Mucosa of descending colon (tissue), 3 donors: ENCODE results near the gene MAL. TPM values are rescaled to one million over a fixed set of nuclear protein-coding genes. Genes with fewer than 3 reads are reported as not detected.

ENCODE experiments used
- ATAC-seq: fragments of 200-7000 bp; cut with Tn5 transposase; one replicate; pipeline ENCODE4 v1.9.1; 2020; ENCODE audit warnings: mild to moderate bottlenecking, moderate library complexity
- DNase-seq, 3 donors: peaks; one replicate each; pipeline ENCODE4 v3.0.0-alpha.2; 2020
- H3K36me3 ChIP-seq: fragments of 200-600 bp; one replicate; pipeline ENCODE4 v1.8.0; 2021; ENCODE audit warnings: low read depth, mild to moderate bottlenecking
- H3K4me1 ChIP-seq: fragments of 200-600 bp; one replicate; pipeline ENCODE4 v1.8.0; 2021; ENCODE audit warnings: low read depth, mild to moderate bottlenecking
- H3K4me3 ChIP-seq: fragments of 200-600 bp; one replicate; pipeline ENCODE4 v1.8.0; 2021; ENCODE audit warnings: mild to moderate bottlenecking
- H3K9me3 ChIP-seq: fragments of 200-600 bp; one replicate; pipeline ENCODE4 v1.8.0; 2021; ENCODE audit warnings: mild to moderate bottlenecking
- intact Hi-C, 2 donors: fragments of 100-400 bp; cut with DNase I in 1 of 2; cut with micrococcal nuclease in 1 of 2; formaldehyde crosslinking; loops; one replicate each; pipeline versions ENCODE4 v1.11.0 to v1.11.1; 2022; cut with DNase I, micrococcal nuclease
- total RNA-seq, 3 donors: library from RNA; stranded (reverse); fragmentation: NEBNext Ultra II Directional in 2 of 3; extraction: Animal tissue kit (Norgen Biotek cat#: 25700) in 2 of 3; gene quantifications; one replicate each; pipeline versions ENCODE4 v1.2.1 to v1.2.4, GENCODE V29; 2021 to 2023
- TF ChIP-seq, protein P1 (sequence below): fragments of 200-600 bp; IDR thresholded peaks from one replicate; pipeline ENCODE4 v1.8.0; 2022; ENCODE audit warnings: antibody characterized with exemption, mild to moderate bottlenecking
- donor health status: DM: no; HTN: no; CAD: no; lungs with moderate emphysema.
- donor health status: DM: no; HTN: no; CAD: no.
- donor health status: DM: no; HTN: yes; CAD: no.

Gene MAL
- total RNA-seq, 3 donors from 2014 or later: 1.4 to 28.8 (median 2.8) TPM

DNA sequence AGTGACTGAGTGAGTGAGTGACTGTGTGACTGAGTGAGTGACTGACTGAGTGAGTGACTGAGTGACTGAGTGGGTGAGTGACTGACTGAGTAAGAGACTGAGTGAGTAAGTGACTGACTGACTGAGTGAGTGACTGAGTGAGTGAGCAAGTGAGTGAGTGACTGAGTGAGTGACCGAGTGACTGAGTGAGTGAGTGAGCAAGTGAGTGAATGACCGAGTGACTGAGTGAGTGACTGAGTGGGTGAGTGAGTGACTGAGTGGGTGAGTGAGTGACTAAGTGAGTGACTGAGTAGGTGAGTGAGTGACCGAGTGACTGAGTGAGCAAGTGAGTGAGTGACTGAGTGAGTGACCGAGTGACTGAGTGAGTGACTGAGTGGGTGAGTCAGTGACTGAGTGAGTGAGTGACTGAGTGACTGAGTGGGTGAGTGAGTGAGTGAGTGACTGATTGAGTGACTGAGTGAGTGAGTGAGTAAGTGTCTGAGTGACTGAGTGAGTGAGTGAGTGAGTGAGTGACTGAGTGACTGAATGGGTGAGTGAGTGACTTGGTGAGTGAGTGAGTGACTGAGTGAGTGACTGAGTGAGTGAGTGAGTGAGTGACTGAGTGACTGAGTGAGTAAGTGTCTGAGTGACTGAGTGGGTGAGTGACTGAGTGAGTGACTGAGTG lies 13.3 kb downstream of the MAL start:
- DNase-seq: no peak
- ATAC-seq: no peak
- TF ChIP-seq, protein P1, sequence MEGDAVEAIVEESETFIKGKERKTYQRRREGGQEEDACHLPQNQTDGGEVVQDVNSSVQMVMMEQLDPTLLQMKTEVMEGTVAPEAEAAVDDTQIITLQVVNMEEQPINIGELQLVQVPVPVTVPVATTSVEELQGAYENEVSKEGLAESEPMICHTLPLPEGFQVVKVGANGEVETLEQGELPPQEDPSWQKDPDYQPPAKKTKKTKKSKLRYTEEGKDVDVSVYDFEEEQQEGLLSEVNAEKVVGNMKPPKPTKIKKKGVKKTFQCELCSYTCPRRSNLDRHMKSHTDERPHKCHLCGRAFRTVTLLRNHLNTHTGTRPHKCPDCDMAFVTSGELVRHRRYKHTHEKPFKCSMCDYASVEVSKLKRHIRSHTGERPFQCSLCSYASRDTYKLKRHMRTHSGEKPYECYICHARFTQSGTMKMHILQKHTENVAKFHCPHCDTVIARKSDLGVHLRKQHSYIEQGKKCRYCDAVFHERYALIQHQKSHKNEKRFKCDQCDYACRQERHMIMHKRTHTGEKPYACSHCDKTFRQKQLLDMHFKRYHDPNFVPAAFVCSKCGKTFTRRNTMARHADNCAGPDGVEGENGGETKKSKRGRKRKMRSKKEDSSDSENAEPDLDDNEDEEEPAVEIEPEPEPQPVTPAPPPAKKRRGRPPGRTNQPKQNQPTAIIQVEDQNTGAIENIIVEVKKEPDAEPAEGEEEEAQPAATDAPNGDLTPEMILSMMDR: no peak
- Histone ChIP-seq H3K36me3 (no peaks in the 10 kb centered on the region), H3K4me1 (no peaks in the 10 kb centered on the region), H3K9me3 (no peaks in the 10 kb centered on the region), H3K4me3 (no peak overlapping the region)
- intact Hi-C loops: no loop called here

DNA sequence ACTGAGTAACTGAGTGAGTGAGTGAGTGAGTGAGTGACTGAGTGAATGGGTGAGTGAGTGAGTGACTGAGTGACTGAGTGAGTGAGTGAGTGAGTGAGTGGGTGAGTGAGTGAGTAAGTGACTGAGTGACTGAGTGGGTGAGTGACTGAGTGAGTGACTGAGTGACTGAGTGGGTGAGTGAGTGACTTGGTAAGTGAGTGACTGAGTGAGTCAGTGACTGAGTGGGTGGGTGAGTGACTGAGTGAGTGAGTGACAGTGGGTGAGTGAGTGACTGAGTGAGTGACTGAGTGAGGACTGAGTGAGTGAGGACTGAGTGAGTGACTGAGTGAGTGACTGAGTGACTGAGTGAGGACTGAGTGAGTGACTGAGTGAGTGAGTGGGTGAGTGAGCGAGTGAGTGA lies 13.9 kb downstream of the MAL start:
- H3K4me3 ChIP-seq: no peak overlapping the region
- TF ChIP-seq, protein P1: no peak
- H3K36me3 ChIP-seq: no peaks in the 10 kb centered on the region
- no peaks in the 10 kb centered on the region for H3K4me1 ChIP-seq
- ATAC-seq (no peak), DNase-seq (no peak)
- intact Hi-C loops: no loop called here
- H3K9me3 ChIP-seq: no peaks in the 10 kb centered on the region

DNA sequence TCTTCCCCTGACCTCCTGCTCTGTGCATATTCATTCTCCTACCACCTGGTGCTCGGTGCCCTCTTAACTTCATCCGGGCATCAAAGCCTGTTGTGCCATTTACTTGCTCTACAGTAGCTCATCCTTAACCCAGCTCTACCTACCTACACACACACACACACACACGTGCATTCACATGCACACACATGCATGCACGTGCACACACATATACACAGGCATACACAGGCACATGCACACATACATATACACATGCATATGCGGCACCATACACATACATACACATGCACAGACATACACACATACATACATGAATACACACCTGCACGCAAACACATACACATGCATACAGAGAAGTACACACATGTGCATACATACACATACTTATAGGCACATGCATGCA lies 14.5 kb downstream of the MAL start:
- no peaks in the 10 kb centered on the region for H3K9me3 ChIP-seq
- H3K36me3 ChIP-seq: no peaks in the 10 kb centered on the region
- H3K4me3 ChIP-seq: no peak overlapping the region
- no peak for ATAC-seq
- intact Hi-C loops: no loop called here
- DNase-seq: no peak
- no peaks in the 10 kb centered on the region for H3K4me1 ChIP-seq
- TF ChIP-seq, protein P1: no peak

DNA sequence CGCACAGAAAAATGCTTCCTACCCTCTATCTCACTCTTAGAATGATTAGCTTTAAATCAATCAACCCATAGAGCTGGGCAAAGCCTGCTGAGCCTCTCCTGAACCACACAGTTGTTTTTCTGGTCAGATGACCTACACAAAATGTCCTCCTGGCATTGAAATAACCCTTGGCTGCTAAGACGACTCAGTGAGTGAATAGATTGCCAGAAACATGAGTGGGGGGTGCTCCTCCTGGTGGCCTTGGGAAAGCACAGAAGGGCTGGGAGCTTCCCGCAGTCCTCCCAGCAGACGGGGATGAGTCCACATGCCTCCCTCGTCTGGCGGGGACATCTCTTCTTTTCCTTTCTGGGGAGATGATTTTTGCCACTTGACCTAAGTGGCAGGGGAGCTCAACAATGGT lies 14.9 kb downstream of the MAL start:
- intact Hi-C loops: no loop called here
- TF ChIP-seq, protein P1: no peak
- no peaks in the 10 kb centered on the region for H3K9me3 ChIP-seq
- H3K4me3 ChIP-seq: no peak overlapping the region
- no peaks in the 10 kb centered on the region for H3K36me3 ChIP-seq
- no peak for ATAC-seq
- DNase-seq: no peak
- H3K4me1 ChIP-seq: no peaks in the 10 kb centered on the region

DNA sequence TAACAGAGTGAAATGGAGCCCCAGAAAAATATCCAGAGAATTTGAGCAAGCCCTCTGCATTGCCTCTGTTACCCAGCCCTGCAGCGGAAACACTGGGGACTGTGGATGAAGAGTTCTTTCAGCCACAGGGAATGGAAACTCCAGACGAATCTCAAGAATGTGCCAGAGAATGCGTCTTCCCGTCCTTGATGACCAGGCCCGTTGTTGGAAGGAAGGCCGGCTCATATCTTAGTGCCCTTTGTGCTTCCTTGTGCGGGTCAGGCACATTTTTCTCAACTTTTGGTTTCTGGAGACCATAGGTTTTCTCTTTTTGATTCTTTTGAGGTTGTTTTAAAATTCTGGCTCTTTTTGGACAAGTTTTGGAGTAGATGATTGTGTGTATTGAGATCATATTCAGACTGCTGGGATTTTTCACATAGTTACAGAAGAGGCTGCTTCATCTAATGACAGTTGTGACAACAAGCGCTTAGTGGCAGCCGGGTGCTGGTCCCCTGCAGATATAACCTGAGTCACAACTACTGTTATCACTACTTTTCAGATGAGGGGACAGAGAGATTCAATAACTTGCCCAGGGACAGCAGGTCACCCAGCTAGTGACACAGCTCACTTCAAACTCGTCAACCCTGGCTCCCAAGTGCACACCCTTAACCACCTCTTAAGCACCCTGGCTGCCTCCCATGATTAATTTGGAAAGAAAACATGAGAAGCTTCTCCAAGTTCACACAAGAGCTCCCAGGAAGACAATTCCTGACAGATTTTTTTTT lies 15.7 kb downstream of the MAL start:
- intact Hi-C loops: no loop called here
- Histone ChIP-seq H3K4me1 (no peaks in the 10 kb centered on the region), H3K36me3 (no peaks in the 10 kb centered on the region), H3K4me3 (no peak overlapping the region), H3K9me3 (no peaks in the 10 kb centered on the region)
- TF ChIP-seq, protein P1: no peak
- DNase-seq (no peak), ATAC-seq (no peak)
